HepG2 (cell line): ENCODE results near the gene SLC38A3. TPM values are rescaled to one million over a fixed set of nuclear protein-coding genes. Genes with fewer than 3 reads are reported as not detected.

Experiments
- CCDC6 ChIP-seq: sonication (generic); formaldehyde crosslinking; IDR thresholded peaks from 2 replicates; pipeline ENCODE4 v1.8.1; 2022; ENCODE audit warnings: mild to moderate bottlenecking, missing genetic modification reagents, moderate library complexity
- CENPT ChIP-seq: sonication (generic); formaldehyde crosslinking; IDR thresholded peaks from 2 replicates; pipeline ENCODE4 v1.8.0; 2022; ENCODE audit warnings: low read depth, mild to moderate bottlenecking, moderate library complexity, missing genetic modification reagents
- EED ChIP-seq: sonication (generic); formaldehyde crosslinking; IDR thresholded peaks from 2 replicates; pipeline ENCODE4 v1.5.0; 2020; ENCODE audit warnings: mild to moderate bottlenecking, missing genetic modification reagents
- ELF1 ChIP-seq: sonication (generic); formaldehyde crosslinking; IDR thresholded peaks from 2 replicates; pipeline ENCODE4 v1.4.0; 2020; ENCODE audit warnings: missing genetic modification reagents
- FOSL2 ChIP-seq: sonication (generic); formaldehyde crosslinking; IDR thresholded peaks from 2 replicates; pipeline ENCODE4 v1.4.0; 2020; ENCODE audit warnings: missing genetic modification reagents
- HOXA9 ChIP-seq: sonication (generic); formaldehyde crosslinking; IDR thresholded peaks from 2 replicates; pipeline ENCODE4 v1.8.1; 2022; ENCODE audit warnings: missing genetic modification reagents, mild to moderate bottlenecking, moderate library complexity, borderline replicate concordance
- IRX3 ChIP-seq: sonication (generic); formaldehyde crosslinking; IDR thresholded peaks from 2 replicates; pipeline ENCODE4 v1.8.1; 2023; ENCODE audit warnings: mild to moderate bottlenecking, low read depth, missing genetic modification reagents, borderline replicate concordance
- NFIB ChIP-seq: sonication (generic); formaldehyde crosslinking; IDR thresholded peaks from 2 replicates; pipeline ENCODE4 v1.9.0; 2021; ENCODE audit warnings: missing genetic modification reagents, mild to moderate bottlenecking, borderline replicate concordance
- PHF21A ChIP-seq: sonication (generic); formaldehyde crosslinking; IDR thresholded peaks from 2 replicates; pipeline ENCODE4 v1.5.0; 2020; ENCODE audit warnings: mild to moderate bottlenecking, missing genetic modification reagents
- PITX1 ChIP-seq: sonication (generic); formaldehyde crosslinking; IDR thresholded peaks from 2 replicates; pipeline ENCODE4 v1.5.1; 2020; ENCODE audit warnings: mild to moderate bottlenecking, missing genetic modification reagents
- SMYD3 ChIP-seq: sonication (generic); formaldehyde crosslinking; IDR thresholded peaks from 2 replicates; pipeline ENCODE4 v1.8.1; 2023; ENCODE audit warnings: mild to moderate bottlenecking, missing genetic modification reagents
- TMF1 ChIP-seq: sonication (generic); formaldehyde crosslinking; IDR thresholded peaks from 2 replicates; pipeline ENCODE4 v1.8.1; 2022; ENCODE audit warnings: low read depth, missing genetic modification reagents
- TOPORS ChIP-seq: sonication (generic); formaldehyde crosslinking; IDR thresholded peaks from 2 replicates; pipeline ENCODE4 v1.8.0; 2023; ENCODE audit warnings: mild to moderate bottlenecking, missing genetic modification reagents
- YEATS2 ChIP-seq: sonication (generic); formaldehyde crosslinking; IDR thresholded peaks from 2 replicates; pipeline ENCODE4 v1.4.0; 2020; ENCODE audit warnings: missing genetic modification reagents, borderline replicate concordance
- ZNF207 ChIP-seq: fragments of 450-650 bp; IDR thresholded peaks from 2 replicates; pipeline ENCODE4 v1.6.1; 2016; ENCODE audit warnings: antibody characterized with exemption, borderline replicate concordance
- ZNF224 ChIP-seq: sonication (generic); formaldehyde crosslinking; IDR thresholded peaks from 2 replicates; pipeline ENCODE4 v1.5.0; 2020; ENCODE audit warnings: mild to moderate bottlenecking, missing genetic modification reagents
- ZNF282 ChIP-seq: fragments of 450-650 bp; IDR thresholded peaks from 2 replicates; pipeline ENCODE4 v1.6.1; 2018; ENCODE audit not compliant: partially characterized antibody
- polyA plus RNA-seq, 8 experiments: library from polyadenylated mRNA; depleted of rRNA in 3 of 8; stranded (reverse) in 7 of 8; unstranded in 1 of 8; fragments of >200 nt; fragmentation: Illumina TruSeq in 4 of 8; extraction: Trizol in 4 of 8; gene quantifications; 2 replicates each; pipeline versions ENCODE4 v1.2.1 to v1.2.3, GENCODE V29; 2011 to 2016; ENCODE audit warnings: low read depth in 4 of 8, missing spikeins in 1 of 8, mixed read lengths in 1 of 8; ENCODE audit not compliant: insufficient read depth in 1 of 8
- total RNA-seq, 5 experiments: library from RNA; depleted of rRNA; stranded (reverse); fragments of >200 nt; fragmentation: Illumina TruSeq; extraction: Trizol; gene quantifications; 2 replicates each; pipeline ENCODE4 v1.2.3, GENCODE V29; 2016; ENCODE audit warnings: low read depth in 1 of 5
- TF ChIP-seq, protein P1 (sequence below): sonication (generic); formaldehyde crosslinking; IDR thresholded peaks from 2 replicates; pipeline ENCODE4 v1.4.0; 2020; ENCODE audit warnings: mild to moderate bottlenecking, missing genetic modification reagents
- TF ChIP-seq, protein P2 (sequence below): sonication (generic); formaldehyde crosslinking; IDR thresholded peaks from 2 replicates; pipeline ENCODE4 v1.4.0; 2020; ENCODE audit warnings: missing genetic modification reagents
- TF ChIP-seq, protein P3 (sequence below): sonication (generic); formaldehyde crosslinking; IDR thresholded peaks from 2 replicates; pipeline ENCODE4 v1.5.0; 2020; ENCODE audit warnings: missing genetic modification reagents, mild to moderate bottlenecking, borderline replicate concordance
- TF ChIP-seq, protein P4 (sequence below): sonication (generic); formaldehyde crosslinking; IDR thresholded peaks from 2 replicates; pipeline ENCODE4 v1.9.0; 2021; ENCODE audit warnings: missing genetic modification reagents, borderline replicate concordance
- TF ChIP-seq, protein P5 (sequence below): sonication (generic); formaldehyde crosslinking; conservative IDR thresholded peaks from 2 replicates; pipeline ENCODE4 v1.8.0; 2022; ENCODE audit warnings: low read depth, missing genetic modification reagents

The SLC38A3 gene
- total and polyA plus RNA-seq, 2 of the 13 experiments (the other 11 are each of a cell fraction or from before 2014, with no cell fraction given), result 29.8 to 164 TPM

DNA sequence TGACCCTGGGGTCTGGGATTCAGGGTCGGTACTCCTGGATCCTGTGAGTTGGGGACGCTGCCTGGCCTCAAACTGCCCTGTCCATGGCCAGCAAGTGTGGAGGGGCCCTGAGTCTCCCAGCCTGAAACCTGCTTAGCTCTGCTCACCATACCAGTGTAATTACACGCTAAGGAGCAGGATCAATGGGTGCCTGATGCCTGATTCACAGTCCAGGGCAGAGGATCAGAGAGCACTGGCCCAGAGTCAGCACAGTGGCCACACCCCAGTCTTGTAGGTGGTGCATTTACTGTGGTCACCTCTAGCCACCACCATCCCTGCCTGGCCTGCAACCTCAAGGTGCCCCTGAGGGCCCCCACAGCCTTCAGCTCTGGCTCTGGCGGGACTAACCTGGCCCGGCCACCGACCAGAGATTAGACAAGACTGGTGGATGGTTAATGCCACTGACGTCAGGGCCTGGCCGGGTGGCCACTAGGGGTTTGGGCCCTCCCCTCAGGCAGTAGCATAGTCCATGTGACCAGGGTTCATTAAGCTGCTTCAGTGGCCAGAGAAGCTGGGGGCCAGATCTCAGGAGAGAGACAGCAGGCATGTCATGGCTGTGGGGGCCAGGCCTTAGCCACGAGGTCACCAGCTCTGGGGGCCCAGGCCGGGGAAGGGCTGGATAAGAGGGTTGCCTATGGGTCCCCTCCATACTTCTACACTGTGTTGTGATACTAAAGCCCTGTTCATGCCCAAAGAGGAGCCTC lies 3.3 kb upstream of the SLC38A3 start (continued):
- TF ChIP-seq, protein P1, sequence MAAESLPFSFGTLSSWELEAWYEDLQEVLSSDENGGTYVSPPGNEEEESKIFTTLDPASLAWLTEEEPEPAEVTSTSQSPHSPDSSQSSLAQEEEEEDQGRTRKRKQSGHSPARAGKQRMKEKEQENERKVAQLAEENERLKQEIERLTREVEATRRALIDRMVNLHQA (CRISPR knock-in tag), result no peak
- no peak for TF ChIP-seq IRX3
- TF ChIP-seq, protein P2, sequence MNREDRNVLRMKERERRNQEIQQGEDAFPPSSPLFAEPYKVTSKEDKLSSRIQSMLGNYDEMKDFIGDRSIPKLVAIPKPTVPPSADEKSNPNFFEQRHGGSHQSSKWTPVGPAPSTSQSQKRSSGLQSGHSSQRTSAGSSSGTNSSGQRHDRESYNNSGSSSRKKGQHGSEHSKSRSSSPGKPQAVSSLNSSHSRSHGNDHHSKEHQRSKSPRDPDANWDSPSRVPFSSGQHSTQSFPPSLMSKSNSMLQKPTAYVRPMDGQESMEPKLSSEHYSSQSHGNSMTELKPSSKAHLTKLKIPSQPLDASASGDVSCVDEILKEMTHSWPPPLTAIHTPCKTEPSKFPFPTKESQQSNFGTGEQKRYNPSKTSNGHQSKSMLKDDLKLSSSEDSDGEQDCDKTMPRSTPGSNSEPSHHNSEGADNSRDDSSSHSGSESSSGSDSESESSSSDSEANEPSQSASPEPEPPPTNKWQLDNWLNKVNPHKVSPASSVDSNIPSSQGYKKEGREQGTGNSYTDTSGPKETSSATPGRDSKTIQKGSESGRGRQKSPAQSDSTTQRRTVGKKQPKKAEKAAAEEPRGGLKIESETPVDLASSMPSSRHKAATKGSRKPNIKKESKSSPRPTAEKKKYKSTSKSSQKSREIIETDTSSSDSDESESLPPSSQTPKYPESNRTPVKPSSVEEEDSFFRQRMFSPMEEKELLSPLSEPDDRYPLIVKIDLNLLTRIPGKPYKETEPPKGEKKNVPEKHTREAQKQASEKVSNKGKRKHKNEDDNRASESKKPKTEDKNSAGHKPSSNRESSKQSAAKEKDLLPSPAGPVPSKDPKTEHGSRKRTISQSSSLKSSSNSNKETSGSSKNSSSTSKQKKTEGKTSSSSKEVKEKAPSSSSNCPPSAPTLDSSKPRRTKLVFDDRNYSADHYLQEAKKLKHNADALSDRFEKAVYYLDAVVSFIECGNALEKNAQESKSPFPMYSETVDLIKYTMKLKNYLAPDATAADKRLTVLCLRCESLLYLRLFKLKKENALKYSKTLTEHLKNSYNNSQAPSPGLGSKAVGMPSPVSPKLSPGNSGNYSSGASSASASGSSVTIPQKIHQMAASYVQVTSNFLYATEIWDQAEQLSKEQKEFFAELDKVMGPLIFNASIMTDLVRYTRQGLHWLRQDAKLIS (CRISPR knock-in tag), result no peak
- no peak for TF ChIP-seq ELF1
- TF ChIP-seq, protein P3, sequence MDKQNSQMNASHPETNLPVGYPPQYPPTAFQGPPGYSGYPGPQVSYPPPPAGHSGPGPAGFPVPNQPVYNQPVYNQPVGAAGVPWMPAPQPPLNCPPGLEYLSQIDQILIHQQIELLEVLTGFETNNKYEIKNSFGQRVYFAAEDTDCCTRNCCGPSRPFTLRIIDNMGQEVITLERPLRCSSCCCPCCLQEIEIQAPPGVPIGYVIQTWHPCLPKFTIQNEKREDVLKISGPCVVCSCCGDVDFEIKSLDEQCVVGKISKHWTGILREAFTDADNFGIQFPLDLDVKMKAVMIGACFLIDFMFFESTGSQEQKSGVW, result no peak
- no peak for TF ChIP-seq HOXA9 (CRISPR knock-in tag)
- TF ChIP-seq TMF1 (CRISPR knock-in tag), result no peak
- TF ChIP-seq YEATS2 (CRISPR knock-in tag), result 0 out of 2 replicates have a peak, but pooled peaks have one; percentile 33
- TF ChIP-seq, protein P4, sequence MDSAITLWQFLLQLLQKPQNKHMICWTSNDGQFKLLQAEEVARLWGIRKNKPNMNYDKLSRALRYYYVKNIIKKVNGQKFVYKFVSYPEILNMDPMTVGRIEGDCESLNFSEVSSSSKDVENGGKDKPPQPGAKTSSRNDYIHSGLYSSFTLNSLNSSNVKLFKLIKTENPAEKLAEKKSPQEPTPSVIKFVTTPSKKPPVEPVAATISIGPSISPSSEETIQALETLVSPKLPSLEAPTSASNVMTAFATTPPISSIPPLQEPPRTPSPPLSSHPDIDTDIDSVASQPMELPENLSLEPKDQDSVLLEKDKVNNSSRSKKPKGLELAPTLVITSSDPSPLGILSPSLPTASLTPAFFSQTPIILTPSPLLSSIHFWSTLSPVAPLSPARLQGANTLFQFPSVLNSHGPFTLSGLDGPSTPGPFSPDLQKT, result no peak
- peak; percentile 87 for TF ChIP-seq PITX1 (CRISPR knock-in tag)
- no peak for TF ChIP-seq ZNF207
- TF ChIP-seq CENPT, result no peak
- TF ChIP-seq, protein P5, sequence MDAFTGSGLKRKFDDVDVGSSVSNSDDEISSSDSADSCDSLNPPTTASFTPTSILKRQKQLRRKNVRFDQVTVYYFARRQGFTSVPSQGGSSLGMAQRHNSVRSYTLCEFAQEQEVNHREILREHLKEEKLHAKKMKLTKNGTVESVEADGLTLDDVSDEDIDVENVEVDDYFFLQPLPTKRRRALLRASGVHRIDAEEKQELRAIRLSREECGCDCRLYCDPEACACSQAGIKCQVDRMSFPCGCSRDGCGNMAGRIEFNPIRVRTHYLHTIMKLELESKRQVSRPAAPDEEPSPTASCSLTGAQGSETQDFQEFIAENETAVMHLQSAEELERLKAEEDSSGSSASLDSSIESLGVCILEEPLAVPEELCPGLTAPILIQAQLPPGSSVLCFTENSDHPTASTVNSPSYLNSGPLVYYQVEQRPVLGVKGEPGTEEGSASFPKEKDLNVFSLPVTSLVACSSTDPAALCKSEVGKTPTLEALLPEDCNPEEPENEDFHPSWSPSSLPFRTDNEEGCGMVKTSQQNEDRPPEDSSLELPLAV (CRISPR knock-in tag), result no peak
- no peak for TF ChIP-seq CCDC6
- no peak for TF ChIP-seq ZNF282
- TF ChIP-seq SMYD3 (CRISPR knock-in tag), result no peak
- 0 out of 2 replicates have a peak, but pooled peaks have one; percentile 67 for TF ChIP-seq ZNF224 (CRISPR knock-in tag)
- TF ChIP-seq TOPORS (CRISPR knock-in tag), result no peak
- TF ChIP-seq PHF21A, result peak; percentile 75; the same call in 1 of the 2 replicates
- TF ChIP-seq EED (CRISPR knock-in tag), result no peak
- peak; percentile 65 for TF ChIP-seq FOSL2
- TF ChIP-seq NFIB, result no peak
